Brain pericyte (primary cell): ENCODE measurements around the gene FLT1.

Experiments
- DNase-seq: peaks from one replicate; pipeline ENCODE4 v3.0.0-alpha.2; 2012; ENCODE audit warnings: low read depth, low spot score

FLT1 gene

GRCh38 chr13:28392428-28392827, 102.5 kb downstream of the FLT1 start:
- no peak for DNase-seq

DNA sequence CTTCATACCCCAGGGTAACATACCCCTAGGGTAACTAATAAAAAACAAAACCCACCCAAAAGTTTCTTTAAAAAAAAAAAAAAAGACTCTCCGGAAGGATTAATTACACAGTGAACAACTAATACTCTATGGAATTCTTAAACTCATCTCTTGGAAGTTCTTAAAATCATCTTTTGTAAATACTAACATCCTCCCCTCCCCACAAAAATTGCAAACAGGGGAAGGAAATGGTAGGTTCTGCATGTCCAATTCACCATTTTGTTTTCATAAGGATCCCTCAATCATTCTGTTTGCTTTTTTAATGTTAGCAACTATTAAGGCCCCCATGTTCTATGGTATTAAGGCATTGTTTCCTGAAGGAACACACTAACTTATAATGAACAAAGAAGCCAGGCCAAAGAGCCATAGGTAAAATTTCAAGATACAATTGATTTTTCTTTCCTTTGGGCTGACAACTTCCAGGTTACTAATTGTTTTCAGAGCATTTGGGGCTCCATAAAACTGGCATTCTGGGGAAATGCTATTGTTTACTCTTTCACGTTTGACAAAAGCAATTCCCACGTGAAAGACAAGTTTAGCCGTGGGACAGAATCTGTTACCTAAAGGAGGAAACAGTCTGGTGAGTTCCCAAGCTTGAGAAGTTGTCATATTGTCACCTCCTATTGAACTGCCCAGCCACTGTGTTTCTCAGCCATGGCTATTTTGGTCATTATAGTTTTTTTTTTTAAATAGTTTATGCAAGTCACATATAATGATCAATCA, 107.0 kb downstream of the FLT1 start:
- DNase-seq, result no peak

GRCh38 chr13:28385362-28385761, 109.6 kb downstream of the FLT1 start:
- DNase-seq, result no peak

GRCh38 chr13:28384789-28385188, 110.1 kb downstream of the FLT1 start:
- no peak for DNase-seq

GRCh38 chr13:28380319-28380718, 114.6 kb downstream of the FLT1 start:
- no peak for DNase-seq

GRCh38 chr13:28379371-28380083, 115.4 kb downstream of the FLT1 start:
- no peak for DNase-seq

- DNase-seq, result no peak
Measured at GRCh38 chr13:28376604-28377003, 118.3 kb downstream of the FLT1 start.

DNA sequence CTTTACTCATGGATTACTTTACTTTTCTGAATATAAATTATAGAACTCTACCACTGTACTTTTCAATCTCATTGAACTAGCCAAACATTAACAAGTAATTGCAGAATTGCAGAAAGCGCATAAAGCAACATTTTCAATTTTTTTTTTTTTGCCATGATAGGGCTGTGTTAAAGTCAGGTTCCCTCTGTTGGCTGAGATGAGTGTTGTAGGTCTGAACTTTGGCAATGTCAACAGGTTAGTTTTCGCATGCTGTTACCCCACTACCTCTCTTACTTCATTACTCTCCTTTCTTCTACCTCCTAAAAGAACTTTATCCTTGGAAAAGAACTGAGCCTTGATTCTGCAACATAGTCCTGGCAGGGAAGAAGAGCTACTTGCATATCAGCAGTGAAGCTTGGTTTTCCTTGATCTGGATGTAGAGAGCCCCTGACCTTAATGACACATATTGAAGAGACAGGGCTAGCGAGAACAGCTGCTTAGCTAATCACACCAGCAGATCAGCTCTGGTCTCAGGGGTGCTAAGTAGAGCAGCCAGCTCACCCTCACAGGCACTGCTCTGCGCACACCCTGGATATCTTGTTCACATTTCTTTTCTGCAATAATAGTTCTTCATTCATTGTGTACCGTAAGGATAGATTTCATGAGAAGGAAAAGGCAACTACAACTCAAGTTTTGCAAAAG, 119.5 kb downstream of the FLT1 start:
- DNase-seq, result no peak

GRCh38 chr13:28373810-28374209, 121.1 kb downstream of the FLT1 start:
- no peak for DNase-seq

DNA sequence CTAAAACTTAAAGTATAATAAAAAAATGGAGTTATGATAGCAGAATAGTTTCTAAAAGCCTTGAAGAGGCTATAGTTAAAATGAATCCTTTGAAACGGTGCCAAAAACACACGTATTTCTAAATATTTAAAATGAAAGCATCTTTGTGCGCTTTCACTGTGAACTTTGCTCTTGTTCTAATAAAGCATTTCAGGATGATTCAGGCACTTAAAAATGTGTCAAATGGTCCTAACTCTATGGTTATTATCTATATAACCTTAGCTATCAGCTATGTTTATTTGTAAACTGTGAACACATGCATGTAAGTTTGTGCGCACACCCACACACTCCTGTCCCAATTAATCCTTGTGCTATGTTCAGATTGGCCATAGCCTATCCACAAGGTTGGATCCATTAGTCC, 124.5 kb downstream of the FLT1 start:
- no peak for DNase-seq

GRCh38 chr13:28358708-28359107, 136.2 kb downstream of the FLT1 start:
- no peak for DNase-seq

DNA sequence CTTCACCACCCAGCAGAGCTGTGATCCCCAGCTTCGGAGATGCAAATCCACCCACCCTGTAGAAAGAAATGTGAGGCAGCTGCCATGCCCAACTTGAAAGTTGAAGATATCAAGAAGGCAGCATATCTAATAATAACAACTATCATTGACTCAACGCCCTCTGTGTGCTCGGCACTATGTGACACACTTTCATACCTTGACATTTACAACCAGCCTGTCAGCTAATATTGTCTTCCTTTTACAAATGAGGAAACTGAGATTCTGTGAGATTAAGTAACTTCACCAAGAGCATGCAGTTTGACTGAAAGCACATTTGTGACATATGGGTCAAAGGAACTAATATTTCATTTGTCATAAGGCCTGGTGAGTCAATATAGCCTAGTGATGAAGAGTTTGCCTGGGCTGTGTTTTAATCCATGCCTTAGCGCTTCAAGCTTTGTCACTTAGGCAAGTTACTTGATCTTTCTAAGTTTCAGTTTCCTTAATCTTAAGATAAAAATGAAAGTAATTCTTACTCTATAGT, 137.0 kb downstream of the FLT1 start:
- no peak for DNase-seq

DNA sequence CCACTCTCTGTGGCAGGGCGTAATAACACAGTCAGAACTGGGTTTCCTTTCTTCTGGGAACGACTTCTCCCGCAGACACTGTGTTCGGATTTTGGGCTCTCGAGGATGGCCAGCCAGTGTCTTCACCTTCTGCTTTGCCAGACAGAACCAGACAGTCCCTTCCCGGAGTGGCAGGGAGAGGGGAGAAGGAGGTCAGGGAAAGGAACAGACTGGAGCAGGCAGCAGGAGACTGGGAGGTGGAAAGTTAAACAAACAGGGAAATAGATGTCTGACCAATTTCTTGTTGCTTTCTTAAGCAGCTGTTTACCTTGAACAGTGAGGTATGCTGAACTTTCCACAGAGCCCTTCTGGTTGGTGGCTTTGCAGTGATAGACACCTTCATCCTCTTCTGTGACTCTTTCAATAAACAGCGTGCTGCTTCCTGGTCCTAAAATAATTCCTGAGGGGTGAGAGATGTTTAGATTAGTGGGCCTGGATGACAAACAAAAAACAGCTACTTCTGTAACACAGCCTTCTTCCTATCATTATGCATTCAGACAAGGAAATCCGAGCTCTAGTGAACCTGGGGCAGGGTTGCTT, 137.6 kb downstream of the FLT1 start:
- DNase-seq, result no peak

GRCh38 chr13:28356561-28357021, 138.3 kb downstream of the FLT1 start:
- DNase-seq, result no peak

GRCh38 chr13:28355822-28356371, 139.0 kb downstream of the FLT1 start:
- DNase-seq, result no peak

DNA sequence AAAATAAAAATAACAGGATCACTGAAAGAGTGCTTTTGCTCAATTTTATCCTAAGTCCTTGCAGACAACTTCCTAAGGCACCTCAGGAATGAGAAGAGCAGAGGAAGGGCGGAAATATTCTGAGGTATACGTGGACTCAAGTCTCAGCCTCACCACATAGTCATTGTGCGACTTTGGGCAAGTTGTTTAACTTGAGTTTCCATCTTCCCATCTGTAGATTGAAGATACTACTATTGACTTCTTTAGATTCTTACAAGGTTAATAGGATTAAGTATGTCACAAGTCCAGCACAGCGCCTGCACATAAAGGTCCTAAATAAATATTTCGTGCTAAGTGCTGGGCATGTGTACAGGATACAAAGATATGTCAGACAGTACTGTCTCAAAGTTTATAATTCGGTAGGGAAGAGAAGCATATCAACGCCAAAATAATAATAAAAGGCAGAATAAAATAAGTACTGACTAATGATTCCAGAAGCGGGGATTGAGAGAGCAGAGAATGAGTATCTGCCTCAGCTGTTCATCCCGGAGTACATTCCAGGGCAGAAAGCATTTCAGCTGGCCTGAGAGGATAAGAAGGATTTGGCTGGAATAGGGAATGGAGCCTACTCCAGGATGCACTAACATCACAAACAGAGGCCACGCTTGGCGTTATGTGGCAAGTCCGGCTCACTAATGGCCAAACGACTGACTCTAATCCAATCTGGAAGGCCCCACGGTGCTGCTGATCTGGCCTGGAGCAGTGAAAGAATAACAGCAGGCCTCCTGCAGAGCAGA, 139.7 kb downstream of the FLT1 start:
- no peak for DNase-seq

DNA sequence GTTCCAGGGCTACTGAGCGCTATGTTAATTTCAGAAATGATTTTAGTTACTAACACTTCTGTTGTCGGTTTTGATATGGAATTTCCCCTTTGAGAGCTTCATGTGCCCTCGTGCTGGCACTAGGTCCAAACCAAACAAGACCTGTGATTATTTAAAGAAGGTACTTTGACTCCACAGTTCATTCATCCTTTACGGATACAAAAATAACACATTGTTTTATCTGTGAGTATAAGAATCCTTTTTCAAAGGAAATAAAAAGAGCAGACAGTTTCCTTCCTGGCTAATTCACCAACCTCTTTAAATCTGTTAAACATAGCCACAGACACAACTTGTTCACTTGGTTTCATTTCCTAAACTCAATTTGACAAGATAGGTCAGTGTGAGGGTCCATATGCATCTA, 141.2 kb downstream of the FLT1 start:
- no peak for DNase-seq

DNA sequence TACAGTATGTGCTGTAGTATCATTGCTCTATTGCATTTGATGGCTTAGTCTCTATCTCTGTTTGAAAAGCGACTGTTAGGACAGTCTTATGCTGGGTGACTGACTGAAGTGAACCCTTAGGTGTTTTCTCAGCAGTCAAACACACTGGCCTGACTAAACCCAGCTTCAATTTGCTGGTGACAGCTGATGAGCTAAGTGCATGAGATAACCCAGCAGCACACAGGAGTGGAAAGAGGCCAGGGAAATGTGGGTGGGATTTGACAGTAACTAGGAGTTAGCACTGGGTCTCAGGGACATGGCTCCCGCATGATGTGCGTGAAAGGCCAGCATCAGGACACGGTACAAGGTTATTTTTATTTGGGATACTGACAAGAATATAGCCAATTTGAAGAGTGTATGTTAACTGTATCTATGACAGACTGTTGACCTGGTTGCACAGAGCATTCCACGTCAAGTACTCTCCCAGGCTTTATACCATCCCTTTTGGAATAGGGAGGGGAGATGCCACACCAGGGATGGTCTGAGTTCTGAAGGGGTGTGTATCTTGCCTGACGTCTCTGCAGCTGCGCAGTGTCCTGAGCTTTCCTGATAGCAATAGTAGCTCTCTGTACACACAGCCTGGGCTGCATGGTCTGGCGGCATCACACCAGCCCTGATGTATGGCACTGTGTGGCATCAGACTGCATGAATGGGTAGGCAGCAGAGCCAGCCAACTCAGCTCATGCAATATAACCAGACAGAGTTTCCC, 144.8 kb downstream of the FLT1 start:
- no peak for DNase-seq

DNA sequence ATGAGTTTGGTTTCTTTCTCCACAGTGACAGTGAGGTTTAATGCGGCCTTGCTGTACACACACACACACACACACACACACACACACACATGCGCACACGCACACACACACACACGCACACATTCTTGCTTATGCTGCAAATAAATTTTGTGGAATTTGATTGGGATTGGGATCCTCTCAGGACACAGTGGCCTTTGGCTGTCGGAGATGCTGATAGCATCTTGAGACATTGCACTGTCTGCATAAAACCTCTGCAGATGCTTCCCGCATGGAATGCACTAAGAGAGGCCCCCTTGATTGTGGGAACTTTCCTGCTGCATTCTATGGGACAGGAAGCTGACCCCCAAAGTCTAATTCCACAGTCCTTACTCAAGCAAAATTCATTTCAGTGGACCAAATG, 145.6 kb downstream of the FLT1 start:
- no peak for DNase-seq
